GM18858 (cell line): Measurements from ENCODE around the gene ALPG.
"Not testable (repeated sequence)": the region's sequence is repeated elsewhere in the genome, so short reads cannot be mapped to it uniquely, and the experiment has no call there.

Source experiments
- ATAC-seq: cut with Tn5 transposase; IDR thresholded peaks from one replicate; pipeline ENCODE4 v1.9.1; 2021; ENCODE audit not compliant: unreplicated experiment

The ALPG gene

GRCh38 chr2:232376713-232377112, 29.9 kb upstream of the ALPG start:
- ATAC-seq: no peak

- no peak for ATAC-seq
Observed at GRCh38 chr2:232377319-232377718, 29.3 kb upstream of the ALPG start.

DNA sequence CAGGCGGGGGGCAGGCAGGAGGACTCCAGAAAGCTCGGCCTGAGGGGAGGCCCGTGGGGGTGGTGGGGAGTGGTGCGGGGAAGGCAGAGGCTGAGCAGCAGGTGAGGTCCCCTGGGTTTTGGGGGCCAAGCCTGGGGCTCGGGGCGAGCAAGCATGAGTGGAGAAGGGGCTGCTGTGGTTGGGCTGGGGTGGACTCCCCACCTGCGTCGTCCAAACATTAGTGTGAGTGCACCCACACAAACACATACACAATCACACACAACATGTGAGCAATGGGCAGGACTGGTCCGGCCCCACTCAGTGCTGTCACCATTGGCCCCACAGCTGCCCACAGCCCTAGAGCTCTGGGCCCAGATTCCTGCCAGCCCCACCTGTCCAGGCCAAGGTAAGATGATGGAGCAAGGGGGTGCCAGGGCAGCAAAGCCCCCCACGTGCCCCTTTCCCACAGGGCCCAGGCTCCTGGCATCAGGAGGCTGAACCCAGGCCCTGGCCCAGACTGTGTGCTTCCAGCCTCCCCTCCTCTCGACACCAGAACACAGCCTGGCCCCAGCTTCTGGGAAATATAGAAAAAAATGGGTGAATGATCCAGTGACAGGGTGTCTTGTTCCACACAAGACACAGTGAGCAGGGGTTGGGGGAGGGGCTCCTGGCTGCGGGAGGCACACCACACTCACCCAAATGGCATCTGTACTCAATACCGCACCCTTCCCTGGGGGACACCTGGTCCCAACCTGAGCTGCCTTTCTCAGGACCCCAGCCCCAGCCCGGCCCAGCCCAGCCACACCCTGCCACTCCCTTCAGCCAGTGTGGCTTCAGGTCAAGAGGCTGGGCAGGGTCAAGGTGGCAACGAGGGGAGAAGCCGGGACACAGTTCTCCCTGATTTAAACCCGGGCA, 28.6 kb upstream of the ALPG start:
- ATAC-seq: no peak

DNA sequence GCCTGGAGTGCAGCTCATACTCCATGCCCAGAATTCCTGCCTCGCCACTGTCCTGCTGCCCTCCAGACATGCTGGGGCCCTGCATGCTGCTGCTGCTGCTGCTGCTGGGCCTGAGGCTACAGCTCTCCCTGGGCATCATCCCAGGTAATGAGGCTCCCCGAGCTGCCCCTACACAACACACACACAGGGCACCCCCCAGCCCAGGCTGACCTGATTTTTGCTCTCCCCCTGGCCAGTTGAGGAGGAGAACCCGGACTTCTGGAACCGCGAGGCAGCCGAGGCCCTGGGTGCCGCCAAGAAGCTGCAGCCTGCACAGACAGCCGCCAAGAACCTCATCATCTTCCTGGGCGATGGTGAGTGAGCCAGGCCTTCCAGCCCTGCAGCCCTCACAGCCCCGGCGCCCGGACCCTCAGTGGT, 27.9 kb upstream of the ALPG start, which contains the start of gene ALPP:
ALPP (plus strand) TSS at position 17 of the 417 bp plus-strand sequence; CDS start at position 69, 52 bp downstream.
- not testable (repeated sequence) for ATAC-seq

GRCh38 chr2:232379610-232380590, 26.7 kb upstream of the ALPG start:
- not testable (repeated sequence) for ATAC-seq

GRCh38 chr2:232381204-232382031, 25.2 kb upstream of the ALPG start:
- not testable (repeated sequence) for ATAC-seq

DNA sequence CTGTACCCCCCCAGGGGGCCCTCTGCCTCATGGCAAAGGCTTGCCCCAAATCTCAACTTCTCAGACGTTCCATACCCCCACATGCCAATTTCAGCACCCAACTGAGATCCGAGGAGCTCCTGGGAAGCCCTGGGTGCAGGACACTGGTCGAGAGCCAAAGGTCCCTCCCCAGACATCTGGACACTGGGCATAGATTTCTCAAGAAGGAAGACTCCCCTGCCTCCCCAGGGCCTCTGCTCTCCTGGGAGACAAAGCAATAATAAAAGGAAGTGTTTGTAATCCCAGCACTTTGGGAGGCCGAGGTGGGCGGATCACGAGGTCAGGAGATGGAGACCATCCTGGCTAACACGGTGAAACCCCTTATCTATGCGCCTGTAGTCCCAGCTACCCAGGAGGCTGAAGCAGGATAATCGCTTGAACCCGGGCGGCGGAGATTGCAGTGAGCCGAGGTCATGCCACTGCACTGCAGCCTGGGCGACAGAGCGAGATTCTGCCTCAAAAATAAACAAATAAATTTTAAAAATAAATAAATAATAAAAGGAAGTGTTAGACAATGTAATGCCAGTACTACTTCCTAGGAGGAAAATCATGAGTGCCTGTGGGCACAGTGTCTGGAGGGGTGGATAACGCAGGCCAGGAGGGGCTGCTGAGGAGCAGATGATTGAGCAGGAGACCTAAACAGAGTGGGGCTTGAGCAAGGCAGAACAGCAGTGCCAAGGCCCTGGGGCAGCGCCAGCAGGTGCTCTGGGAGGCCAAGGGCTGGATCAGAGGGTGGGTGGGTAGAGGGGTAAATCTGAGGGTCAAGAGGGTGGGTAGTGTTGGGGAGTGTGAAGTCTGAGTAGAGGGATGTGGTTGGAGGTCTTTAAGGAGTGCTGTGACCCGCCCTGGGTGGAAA, 24.1 kb upstream of the ALPG start:
- ATAC-seq: no peak

- ATAC-seq: no peak
Observed at GRCh38 chr2:232384466-232384865, 22.2 kb upstream of the ALPG start.

GRCh38 chr2:232385058-232385457, 21.6 kb upstream of the ALPG start:
- ATAC-seq: not testable (repeated sequence)

- ATAC-seq: no peak
Observed at GRCh38 chr2:232385660-232386489, 20.8 kb upstream of the ALPG start.

- no peak for ATAC-seq
Observed at GRCh38 chr2:232386490-232386739, 20.2 kb upstream of the ALPG start.

GRCh38 chr2:232386740-232387450, 19.7 kb upstream of the ALPG start:
- no peak for ATAC-seq

DNA sequence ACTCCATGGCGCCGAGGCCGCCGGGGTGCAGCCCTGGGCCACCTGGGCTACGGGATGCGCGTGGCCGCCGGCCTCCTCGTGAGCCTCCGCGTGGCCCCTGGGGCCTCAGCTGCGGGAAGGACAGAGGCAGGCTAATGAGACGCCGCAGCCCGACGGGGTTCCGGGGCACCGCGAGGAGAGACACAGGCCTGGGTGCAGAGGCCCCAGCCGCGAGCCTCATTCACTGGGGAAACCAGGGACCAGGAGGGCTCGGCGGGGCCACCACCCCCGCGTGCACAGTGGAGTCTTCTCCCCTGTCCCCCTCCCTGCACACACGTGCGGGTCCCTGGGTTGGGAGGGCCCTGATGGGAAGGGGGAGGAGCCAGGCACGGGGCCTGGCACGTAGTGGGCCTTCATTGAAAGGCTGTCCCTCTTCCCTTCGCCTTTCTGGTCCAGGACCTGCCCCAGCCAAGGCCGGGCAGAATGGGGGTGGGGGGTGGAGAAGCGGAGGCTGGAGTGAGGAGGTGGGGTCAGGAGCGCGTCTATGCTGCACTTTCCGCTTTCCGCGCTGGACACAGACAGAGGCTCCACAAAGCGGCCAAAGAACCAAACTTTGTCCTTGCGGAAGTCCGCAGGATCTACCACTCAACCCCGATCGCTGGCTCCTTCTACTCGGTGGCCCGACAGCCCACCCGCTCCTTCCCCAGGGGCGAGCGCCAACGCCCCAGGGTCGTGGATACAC, 19.0 kb upstream of the ALPG start:
- no peak for ATAC-seq

DNA sequence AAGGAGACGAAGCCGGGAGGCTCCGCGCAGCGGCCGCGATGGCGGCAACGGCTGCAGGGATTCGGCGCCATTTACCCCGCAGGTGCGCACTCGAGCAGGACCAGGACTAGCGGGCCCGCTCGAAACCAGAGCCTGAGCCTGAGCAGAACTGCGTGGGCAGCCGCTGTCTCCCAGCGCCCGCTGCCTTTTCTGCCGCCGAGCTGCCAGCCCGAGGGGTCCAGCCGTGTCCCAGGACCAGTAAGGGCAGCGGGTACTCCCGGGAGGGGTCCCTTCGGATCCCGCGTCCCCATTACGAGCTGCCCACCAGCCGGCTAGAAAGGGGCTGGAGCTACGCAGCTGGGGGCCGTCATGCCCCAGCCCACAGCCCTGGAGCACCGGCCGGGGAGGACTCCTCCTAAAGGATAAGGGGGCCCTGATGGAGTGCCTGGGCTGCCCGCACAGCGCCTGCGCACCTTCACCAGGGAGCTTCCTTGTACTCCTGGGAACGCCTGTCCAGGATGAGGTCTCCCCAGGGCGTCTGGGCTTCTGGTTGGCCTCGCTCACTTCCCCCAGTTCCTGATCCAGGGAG, 18.2 kb upstream of the ALPG start:
- ATAC-seq: no peak

DNA sequence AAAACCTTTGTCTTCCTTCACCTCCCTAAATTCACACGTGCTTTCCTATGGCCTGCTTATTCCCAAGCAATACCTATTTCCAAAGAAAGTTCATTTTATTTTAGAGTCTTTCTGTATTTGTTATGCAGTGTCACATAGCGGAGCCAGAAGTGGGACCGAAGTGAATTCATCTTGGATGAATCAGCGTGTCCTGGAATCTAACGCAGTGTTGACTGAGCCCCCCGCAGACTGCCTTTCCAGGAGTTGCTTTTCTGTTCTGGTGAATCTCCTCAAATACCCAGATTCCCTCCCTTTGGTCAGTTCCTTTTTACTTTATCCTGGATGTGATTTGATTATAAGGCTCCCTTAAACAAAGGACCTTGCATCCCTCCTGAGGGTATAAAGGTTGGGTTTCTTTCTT, 17.3 kb upstream of the ALPG start:
- no peak for ATAC-seq

GRCh38 chr2:232390661-232391060, 16.0 kb upstream of the ALPG start:
- no peak for ATAC-seq

DNA sequence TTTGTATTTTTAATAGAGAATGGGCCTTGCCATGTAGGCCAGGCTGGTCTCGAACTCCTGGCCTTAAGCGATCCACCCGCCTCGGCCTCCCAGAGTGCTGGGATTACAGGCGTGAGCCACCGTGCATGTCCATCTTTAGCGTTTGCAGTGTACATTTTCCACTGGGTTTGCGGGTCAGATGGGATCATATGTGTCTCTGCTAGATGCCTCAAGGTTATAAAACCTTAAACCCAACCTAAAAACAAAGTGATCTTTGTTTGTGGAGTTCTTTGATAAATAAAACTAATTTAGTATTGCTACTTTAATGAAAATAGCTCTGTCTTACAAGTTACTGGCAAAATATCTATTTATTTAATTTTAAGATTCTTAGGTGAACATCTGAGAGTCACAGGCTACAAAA, 13.1 kb upstream of the ALPG start:
- ATAC-seq: no peak
